ENCODE results near the gene MFSD12. TPM values are rescaled to one million over a fixed set of nuclear protein-coding genes. Genes with fewer than 3 reads are reported as not detected.

MFSD12 gene
- total and polyA plus RNA-seq, 2 experiments from 2014 or later: 35.3 to 91.1 TPM

GRCh38 chr19:3505598-3506383 lies 51.6 kb downstream of the MFSD12 start, which contains the start of gene FZR1:
TSS of gene FZR1 (plus strand) at chr19:3506311. CDS start at chr19:3522990, 16,679 bp downstream.
- Histone ChIP-seq H3K4me2 (peak within 1 kb of the TSS; percentile 97), H3F3A (replicated peaks; ENCODE audit: low read depth) (no peaks in the 10 kb centered on the region), H3K27me3 (ENCODE audit: insufficient read depth) (no peaks in the 10 kb centered on the region), H4K20me1 (replicated peaks; ENCODE audit: insufficient read depth) (peaks cover 2% of the 10 kb centered on the region; the same call in 1 of the 2 replicates), H3K27ac (ENCODE audit: low read depth) (peak within 1 kb of the TSS; percentile 92), H3K79me2 (replicated peaks; ENCODE audit: insufficient read depth) (peaks cover 25% of the 10 kb centered on the region), H3K4me1 (ENCODE audit: insufficient read depth) (peaks cover 15% of the 10 kb centered on the region), H3K36me3 (ENCODE audit: insufficient read depth) (no peaks in the 10 kb centered on the region), H3K4me3 (peak within 1 kb of the TSS; percentile 86), H2AFZ (peak within 1 kb of the TSS; percentile 88; the same call in 1 of the 2 replicates), H3K9me2 (ENCODE audit: insufficient read depth) (no peaks in the 10 kb centered on the region)
- peak within 1 kb of the TSS; percentile 98 for H3K27ac Mint-ChIP-seq
- H3K4me1 Mint-ChIP-seq: peaks cover 14% of the 10 kb centered on the region
- peak; percentile 82 for ATAC-seq
- TF ChIP-seq, protein P1, sequence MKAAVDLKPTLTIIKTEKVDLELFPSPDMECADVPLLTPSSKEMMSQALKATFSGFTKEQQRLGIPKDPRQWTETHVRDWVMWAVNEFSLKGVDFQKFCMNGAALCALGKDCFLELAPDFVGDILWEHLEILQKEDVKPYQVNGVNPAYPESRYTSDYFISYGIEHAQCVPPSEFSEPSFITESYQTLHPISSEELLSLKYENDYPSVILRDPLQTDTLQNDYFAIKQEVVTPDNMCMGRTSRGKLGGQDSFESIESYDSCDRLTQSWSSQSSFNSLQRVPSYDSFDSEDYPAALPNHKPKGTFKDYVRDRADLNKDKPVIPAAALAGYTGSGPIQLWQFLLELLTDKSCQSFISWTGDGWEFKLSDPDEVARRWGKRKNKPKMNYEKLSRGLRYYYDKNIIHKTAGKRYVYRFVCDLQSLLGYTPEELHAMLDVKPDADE (IDR thresholded peaks at IDR 0.05): 0 out of 2 replicates have a peak, but pooled peaks have one; percentile 74
- TF ChIP-seq STAT1 (IDR thresholded peaks at IDR 0.05; ENCODE audit: unreplicated experiment) (no peak), EZH2 (IDR thresholded peaks at IDR 0.05; ENCODE audit: low read depth, unreplicated experiment) (no peak), JUNB (IDR thresholded peaks at IDR 0.05; ENCODE audit: unreplicated experiment) (no peak), ZNF462 (CRISPR knock-in tag; IDR thresholded peaks at IDR 0.05) (no peak), ZNF331 (CRISPR knock-in tag; IDR thresholded peaks at IDR 0.05; ENCODE audit: low read depth) (no peak), NANOG (IDR thresholded peaks at IDR 0.05; ENCODE audit: borderline replicate concordance) (no peak), POLR2AphosphoS5 (IDR thresholded peaks at IDR 0.05; ENCODE audit: low read depth) (peak; percentile 44), EZH2phosphoT487 (IDR thresholded peaks at IDR 0.05; ENCODE audit: unreplicated experiment) (no peak), ZNF114 (CRISPR knock-in tag; IDR thresholded peaks at IDR 0.05) (no peak), CREB1 (CRISPR knock-in tag; IDR thresholded peaks at IDR 0.05; ENCODE audit: low read depth) (peak; percentile 92), REST (IDR thresholded peaks at IDR 0.05; ENCODE audit: unreplicated experiment) (no peak)
- TF ChIP-seq, protein P2, sequence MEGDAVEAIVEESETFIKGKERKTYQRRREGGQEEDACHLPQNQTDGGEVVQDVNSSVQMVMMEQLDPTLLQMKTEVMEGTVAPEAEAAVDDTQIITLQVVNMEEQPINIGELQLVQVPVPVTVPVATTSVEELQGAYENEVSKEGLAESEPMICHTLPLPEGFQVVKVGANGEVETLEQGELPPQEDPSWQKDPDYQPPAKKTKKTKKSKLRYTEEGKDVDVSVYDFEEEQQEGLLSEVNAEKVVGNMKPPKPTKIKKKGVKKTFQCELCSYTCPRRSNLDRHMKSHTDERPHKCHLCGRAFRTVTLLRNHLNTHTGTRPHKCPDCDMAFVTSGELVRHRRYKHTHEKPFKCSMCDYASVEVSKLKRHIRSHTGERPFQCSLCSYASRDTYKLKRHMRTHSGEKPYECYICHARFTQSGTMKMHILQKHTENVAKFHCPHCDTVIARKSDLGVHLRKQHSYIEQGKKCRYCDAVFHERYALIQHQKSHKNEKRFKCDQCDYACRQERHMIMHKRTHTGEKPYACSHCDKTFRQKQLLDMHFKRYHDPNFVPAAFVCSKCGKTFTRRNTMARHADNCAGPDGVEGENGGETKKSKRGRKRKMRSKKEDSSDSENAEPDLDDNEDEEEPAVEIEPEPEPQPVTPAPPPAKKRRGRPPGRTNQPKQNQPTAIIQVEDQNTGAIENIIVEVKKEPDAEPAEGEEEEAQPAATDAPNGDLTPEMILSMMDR (conservative IDR thresholded peaks at IDR 0.05; ENCODE audit: low read depth in 2 of 2): no peak
- peaks cover 2% of the 10 kb centered on the region; the same call in 1 of the 3 replicates for H3K9me3 Mint-ChIP-seq
- H3K27me3 Mint-ChIP-seq (ENCODE audit: insufficient read depth, low read depth, poor library complexity): peaks cover 23% of the 10 kb centered on the region
- peak; percentile 97 for DNase-seq (ENCODE audit: low spot score)
- H3K36me3 Mint-ChIP-seq (ENCODE audit: low read depth): peaks cover 11% of the 10 kb centered on the region; the same call in 2 of the 3 replicates
- peak within 1 kb of the TSS; percentile 82 for H3K4me3 Mint-ChIP-seq

All from GM23338 (cell line).